HG02870 (cell line): Measurements from ENCODE around the gene STXBP6.
"Not testable (repeated sequence)": the region's sequence is repeated elsewhere in the genome, so short reads cannot be mapped to it uniquely, and the experiment has no call there.

Experiments
- ATAC-seq: cut with Tn5 transposase; IDR thresholded peaks from one replicate; pipeline ENCODE4 v1.9.1; 2021; ENCODE audit warnings: mild to moderate bottlenecking, moderate library complexity; ENCODE audit not compliant: unreplicated experiment

The STXBP6 gene

DNA sequence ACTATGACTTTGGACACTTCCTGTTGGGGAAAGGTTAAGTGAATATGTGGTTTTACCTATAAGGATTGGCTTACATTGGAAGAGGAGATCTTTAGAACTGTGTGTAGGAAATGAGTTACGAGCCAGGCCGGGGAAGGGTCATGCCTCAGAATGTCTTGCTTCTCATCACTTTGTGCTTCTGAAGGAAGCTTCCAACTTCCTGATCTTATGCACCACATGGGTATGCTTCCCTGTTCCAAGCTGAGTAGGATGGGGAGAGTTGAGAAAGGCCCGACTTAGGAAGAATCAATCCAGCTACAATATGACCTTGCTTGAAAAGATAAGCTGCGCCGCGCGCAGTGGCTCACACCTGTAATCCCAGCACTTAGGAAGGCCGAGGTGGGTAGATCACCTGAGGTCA, 59.9 kb downstream of the STXBP6 start:
- ATAC-seq: no peak

GRCh38 chr14:24988760-24989159, 61.2 kb downstream of the STXBP6 start:
- no peak for ATAC-seq

- ATAC-seq: no peak
Measured at GRCh38 chr14:24986206-24986893, 63.6 kb downstream of the STXBP6 start.

- no peak for ATAC-seq
Measured at GRCh38 chr14:24984846-24985589, 64.9 kb downstream of the STXBP6 start.

DNA sequence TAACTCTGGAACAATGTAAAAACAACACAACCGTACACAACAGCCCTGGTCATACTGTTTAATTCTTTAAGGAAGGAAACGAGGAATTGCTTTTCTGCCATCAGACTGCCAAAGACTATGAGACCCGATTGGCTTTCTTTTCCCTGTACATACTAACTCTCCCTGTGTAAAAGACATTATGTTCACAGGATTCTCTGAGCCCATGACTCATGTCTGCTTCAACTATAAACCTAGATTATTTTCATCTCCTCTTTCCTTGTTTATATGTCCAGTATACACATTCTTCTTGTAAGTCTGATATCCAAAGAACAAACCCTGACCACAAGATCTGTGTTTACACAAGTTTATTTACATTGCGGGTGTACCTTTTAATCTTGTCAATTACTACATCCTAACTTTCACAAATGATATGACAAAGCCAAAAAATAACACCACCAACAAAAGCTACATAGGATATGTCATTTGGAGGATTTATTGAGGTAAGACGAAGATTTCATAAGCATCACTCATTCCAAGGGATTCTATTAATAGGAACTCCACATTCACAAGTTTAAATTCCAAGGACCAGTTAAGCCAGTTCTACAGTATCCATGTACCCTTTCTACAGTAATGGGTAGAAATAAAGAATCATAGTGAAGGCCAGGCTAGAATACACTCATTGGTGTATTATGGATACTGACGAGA, 67.3 kb downstream of the STXBP6 start:
- ATAC-seq: no peak

GRCh38 chr14:24979725-24980239, 70.2 kb downstream of the STXBP6 start:
- ATAC-seq: peak; percentile 30

GRCh38 chr14:24978862-24979724, 70.9 kb downstream of the STXBP6 start:
- ATAC-seq: peak; percentile 65

- no peak for ATAC-seq
Measured at GRCh38 chr14:24976602-24977001, 73.3 kb downstream of the STXBP6 start.

- no peak for ATAC-seq
Measured at GRCh38 chr14:24975393-24975792, 74.6 kb downstream of the STXBP6 start.

GRCh38 chr14:24974591-24975374, 75.2 kb downstream of the STXBP6 start:
- ATAC-seq: no peak

DNA sequence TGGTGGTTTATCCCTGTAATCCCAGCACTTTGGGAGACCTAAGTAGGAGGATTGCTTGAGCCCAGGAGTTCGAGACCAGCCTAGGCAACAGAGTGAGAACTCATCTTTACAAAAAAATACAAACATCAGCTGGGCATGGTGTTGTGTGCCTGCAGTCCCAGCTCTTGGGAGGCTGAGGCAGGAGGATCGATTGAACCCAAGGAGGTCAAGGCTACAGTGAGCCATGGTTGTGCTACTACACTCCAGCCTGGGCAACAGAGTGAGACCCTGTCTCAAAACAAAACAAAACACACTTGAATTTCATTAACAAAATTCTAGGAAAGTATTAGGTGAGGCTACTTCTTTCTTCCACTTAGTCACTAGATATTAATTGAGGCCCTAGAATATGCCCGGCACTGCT, 77.1 kb downstream of the STXBP6 start:
- no peak for ATAC-seq

- ATAC-seq: no peak
Measured at GRCh38 chr14:24971255-24971654, 78.7 kb downstream of the STXBP6 start.

DNA sequence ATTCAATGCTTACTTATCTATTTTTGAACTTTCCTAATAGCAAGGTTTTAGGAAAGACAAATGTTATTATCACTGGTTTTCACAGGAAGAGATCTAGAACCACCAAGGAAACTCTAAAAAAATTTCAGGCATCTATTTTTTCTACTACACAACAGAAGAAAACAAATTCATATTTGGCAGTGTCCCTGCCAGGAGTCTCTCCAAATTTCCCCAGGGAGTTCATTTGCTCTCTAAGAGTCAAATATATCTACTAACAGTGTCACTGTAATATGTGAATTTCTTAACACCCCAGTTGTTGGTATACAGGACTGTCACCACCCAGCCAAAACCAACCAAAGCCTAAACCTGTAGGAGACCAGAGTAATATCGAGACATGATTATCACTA, 83.4 kb downstream of the STXBP6 start:
- ATAC-seq: no peak

- no peak for ATAC-seq
Measured at GRCh38 chr14:24965934-24966578, 83.9 kb downstream of the STXBP6 start.

GRCh38 chr14:24965578-24965933, 84.4 kb downstream of the STXBP6 start:
- no peak for ATAC-seq

DNA sequence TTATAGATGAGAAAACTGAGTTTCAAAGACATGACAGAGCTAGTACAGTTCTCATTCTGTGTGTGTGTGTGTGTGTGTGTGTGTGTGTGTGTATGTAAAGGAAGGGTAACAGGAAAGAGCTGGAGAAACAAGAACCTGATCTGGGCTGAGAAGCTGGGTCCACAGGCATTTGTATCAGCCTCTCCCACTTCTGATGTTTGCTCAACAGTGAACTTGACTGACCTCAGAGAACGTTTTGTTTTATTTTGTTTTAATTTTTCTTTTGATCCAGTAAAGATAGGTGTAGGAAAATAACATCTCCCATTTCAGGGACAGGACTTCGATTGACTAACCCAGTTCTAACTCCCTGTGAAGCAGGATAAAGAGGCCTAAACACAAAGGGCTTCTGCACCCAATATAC, 85.4 kb downstream of the STXBP6 start:
- ATAC-seq: no peak

GRCh38 chr14:24964048-24964447, 85.9 kb downstream of the STXBP6 start:
- no peak for ATAC-seq

DNA sequence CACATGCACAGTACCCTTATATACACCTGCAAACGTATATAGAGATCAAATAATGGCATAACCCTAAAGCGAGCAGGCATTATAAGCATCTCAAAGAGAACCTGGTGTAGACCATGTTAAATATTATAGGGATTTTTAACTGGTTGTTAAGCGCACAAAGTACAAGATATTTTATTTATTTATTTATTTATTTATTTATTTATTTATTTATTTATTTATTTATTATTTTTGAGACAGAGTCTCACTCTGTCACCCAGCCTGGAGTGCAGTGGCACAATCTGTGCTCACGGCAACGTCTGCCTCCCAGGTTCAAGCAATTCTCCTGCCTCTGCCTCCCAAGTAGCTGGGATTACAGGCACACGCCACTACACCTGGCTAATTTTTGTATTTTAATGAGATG, 87.8 kb downstream of the STXBP6 start:
- not testable (repeated sequence) for ATAC-seq

- no peak for ATAC-seq
Measured at GRCh38 chr14:24960816-24961215, 89.1 kb downstream of the STXBP6 start.
